ENCODE measurements around the gene GCGR. TPM values are rescaled to one million over a fixed set of nuclear protein-coding genes. Genes with fewer than 3 reads are reported as not detected.

The GCGR gene
- total RNA-seq, 1 experiment from 2014 or later, result 0.07 TPM

DNA sequence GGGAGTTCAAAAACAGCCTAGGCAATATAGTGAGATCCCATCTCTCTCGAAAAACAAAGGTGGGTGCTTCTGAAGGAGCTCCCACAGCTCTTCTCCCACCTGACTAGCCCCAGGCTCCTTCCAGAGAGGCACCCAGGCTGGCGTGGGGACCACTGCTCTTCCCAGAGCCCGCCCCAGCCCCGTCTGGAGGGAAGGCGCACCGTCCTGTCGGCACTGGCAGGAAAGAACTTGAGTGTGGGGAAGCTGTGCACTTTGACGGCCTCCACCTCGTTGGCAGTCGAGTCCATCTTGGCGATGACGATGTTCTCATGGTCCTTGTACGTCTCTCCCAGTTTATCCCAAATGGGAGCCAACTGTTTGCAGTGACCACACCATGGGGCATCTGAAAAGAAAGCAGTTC, 41.4 kb downstream of the GCGR start:
- Histone ChIP-seq H3K4me3 (ENCODE audit: insufficient read depth, low read depth, low read length) (no peak overlapping the region), H3K27me3 (ENCODE audit: control insufficient read depth, insufficient read depth, low read length) (no peaks in the 10 kb centered on the region), H3K36me3 (replicated peaks; ENCODE audit: control insufficient read depth, insufficient read depth, low read length) (peaks cover 27% of the 10 kb centered on the region)
- no peak for DNase-seq

GRCh38 chr17:81845881-81846742, 42.2 kb downstream of the GCGR start:
- no peaks in the 10 kb centered on the region for H3K27me3 ChIP-seq (ENCODE audit: control insufficient read depth, insufficient read depth, low read length)
- no peak overlapping the region for H3K4me3 ChIP-seq (ENCODE audit: insufficient read depth, low read depth, low read length)
- peaks cover 27% of the 10 kb centered on the region for H3K36me3 ChIP-seq (replicated peaks; ENCODE audit: control insufficient read depth, insufficient read depth, low read length)
- DNase-seq, result no peak

GRCh38 chr17:81846743-81847689, 43.1 kb downstream of the GCGR start:
- no peak for DNase-seq
- peaks cover 29% of the 10 kb centered on the region for H3K36me3 ChIP-seq (replicated peaks; ENCODE audit: control insufficient read depth, insufficient read depth, low read length)
- no peak overlapping the region for H3K4me3 ChIP-seq (ENCODE audit: insufficient read depth, low read depth, low read length)
- no peaks in the 10 kb centered on the region for H3K27me3 ChIP-seq (ENCODE audit: control insufficient read depth, insufficient read depth, low read length)

DNA sequence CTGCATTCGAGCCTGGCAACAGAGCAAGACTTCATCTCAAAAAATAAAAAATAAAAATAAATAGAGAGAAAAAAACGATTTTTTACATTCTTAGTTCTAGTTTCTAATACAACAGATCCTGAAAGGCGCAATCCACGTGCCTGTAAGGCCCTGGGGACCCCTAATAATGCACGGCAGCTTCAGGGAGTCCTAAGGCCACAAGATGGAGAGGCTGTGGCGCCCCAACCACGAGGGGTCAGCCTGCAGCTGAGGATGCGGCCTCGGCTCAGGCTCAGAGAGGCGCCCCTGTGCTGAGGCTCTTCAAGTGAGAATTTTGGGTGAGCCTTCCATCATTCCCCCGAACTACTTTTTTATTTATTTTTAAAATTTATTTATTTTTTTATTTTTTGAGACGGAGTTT, 45.5 kb downstream of the GCGR start:
- no peak overlapping the region for H3K4me3 ChIP-seq (ENCODE audit: insufficient read depth, low read depth, low read length)
- H3K27me3 ChIP-seq (ENCODE audit: control insufficient read depth, insufficient read depth, low read length), result no peaks in the 10 kb centered on the region
- peaks cover 39% of the 10 kb centered on the region for H3K36me3 ChIP-seq (replicated peaks; ENCODE audit: control insufficient read depth, insufficient read depth, low read length)

DNA sequence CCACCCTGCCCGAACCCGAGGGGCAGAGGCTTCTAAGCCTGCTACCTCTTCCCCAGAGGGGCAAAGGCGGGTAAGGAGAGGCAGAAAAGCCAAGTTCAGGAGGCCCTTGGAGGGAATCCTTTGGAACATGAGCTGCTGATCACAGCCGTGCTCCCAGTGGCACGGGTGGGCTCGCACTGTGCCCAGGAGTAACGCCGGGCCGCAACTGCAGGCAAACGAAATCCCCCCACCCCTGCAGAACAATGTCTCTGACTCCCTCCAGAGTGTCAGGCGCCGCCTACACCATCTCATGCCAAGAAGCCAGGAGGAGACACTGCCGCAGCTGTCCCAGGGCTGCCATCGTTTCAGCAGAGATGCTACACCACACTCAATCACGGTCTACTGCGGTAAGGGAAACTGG, 47.5 kb downstream of the GCGR start:
- H3K36me3 ChIP-seq (replicated peaks; ENCODE audit: control insufficient read depth, insufficient read depth, low read length), result peaks cover 32% of the 10 kb centered on the region

More for the DNA sequence above, 45.5 kb downstream of the GCGR start:
- DNase-seq, result no peak

GRCh38 chr17:81852237-81852636, 48.3 kb downstream of the GCGR start:
- peaks cover 25% of the 10 kb centered on the region for H3K36me3 ChIP-seq (replicated peaks; ENCODE audit: control insufficient read depth, insufficient read depth, low read length)
- DNase-seq, result no peak
- H3K27me3 ChIP-seq (ENCODE audit: control insufficient read depth, insufficient read depth, low read length), result no peaks in the 10 kb centered on the region
- no peak overlapping the region for H3K4me3 ChIP-seq (ENCODE audit: insufficient read depth, low read depth, low read length)

More for the DNA sequence above, 47.5 kb downstream of the GCGR start:
- no peaks in the 10 kb centered on the region for H3K27me3 ChIP-seq (ENCODE audit: control insufficient read depth, insufficient read depth, low read length)
- no peak overlapping the region for H3K4me3 ChIP-seq (ENCODE audit: insufficient read depth, low read depth, low read length)
- no peak for DNase-seq

DNA sequence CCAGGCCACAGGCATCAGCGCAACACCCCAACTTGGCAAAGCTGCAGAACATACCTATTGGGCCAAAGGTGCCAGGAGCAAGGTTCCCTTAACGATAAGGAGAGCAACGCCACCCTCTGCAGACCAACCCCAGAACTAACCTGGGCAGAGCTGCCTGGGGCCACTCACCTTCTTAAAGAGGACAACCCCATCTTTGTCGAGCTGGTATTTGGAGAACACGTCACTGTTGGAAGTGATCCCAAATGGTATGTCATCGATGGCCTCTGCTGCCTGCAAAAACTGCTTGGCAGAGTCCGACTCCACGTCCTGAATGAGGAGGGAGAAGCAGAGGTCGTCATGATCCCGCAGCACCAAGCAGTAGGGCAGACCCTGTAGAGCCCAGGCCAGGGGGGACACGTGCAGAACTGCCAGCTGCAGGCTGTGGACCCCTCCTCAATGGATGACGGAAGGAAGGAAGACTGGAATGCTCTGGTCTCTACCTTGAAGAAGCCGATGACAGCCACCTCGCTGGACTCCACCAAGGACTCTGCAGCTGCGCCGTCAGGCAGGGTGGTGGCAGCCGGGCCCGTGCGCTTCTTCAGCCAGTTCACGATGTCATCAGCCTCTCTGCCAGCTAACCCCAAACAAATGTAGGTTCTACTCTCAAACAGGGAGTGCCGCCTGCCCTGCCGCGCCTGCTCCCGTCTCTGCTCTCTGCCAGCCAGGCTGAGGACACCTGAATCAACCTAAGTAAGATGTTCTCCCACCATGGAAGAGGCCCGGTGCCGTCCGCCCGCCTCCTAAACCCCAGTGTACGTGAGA, 51.2 kb downstream of the GCGR start:
- Histone ChIP-seq H3K27me3 (ENCODE audit: control insufficient read depth, insufficient read depth, low read length) (no peaks in the 10 kb centered on the region), H3K36me3 (replicated peaks; ENCODE audit: control insufficient read depth, insufficient read depth, low read length) (peaks cover 38% of the 10 kb centered on the region), H3K4me3 (ENCODE audit: insufficient read depth, low read depth, low read length) (no peak overlapping the region)
- peak; percentile 67 for DNase-seq

DNA sequence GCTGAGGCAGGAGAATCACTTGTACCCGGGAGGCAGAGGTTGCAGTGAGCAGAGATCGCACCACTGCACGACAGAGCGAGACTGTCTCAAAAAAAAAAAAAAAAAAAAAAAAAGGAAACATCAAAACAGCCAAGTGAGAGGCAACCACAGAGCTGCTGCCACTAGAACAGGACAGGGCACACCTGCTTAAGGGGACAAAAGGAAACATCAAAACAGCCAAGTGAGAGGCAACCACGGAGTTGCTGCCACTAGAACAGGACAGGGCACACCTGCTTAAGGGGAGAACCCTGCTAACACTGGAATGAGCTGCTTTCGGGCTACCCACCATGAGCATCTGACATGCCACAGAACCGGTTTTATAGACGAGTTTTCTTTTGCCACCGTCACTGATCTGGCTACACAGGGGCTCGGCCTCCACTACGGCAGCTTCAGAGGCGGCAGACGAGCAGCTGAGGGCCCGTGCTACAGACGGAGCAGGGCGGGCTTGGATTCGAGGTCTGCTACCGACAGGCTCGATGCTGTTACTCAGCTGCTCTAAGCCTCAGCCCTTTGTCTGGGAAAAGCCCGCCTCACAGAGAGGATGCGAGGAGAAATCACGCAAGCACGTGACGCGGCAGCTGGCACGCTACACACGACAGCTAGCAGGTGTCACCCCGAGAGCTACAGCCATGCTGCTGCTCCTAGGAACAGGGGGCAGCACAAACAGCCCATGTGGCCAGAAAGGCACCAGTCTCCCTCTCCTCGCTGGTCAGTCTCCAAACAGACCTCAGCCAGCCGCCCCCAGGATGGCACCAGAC, 54.4 kb downstream of the GCGR start:
- peak; percentile 27 for DNase-seq
- H3K4me3 ChIP-seq (ENCODE audit: insufficient read depth, low read depth, low read length), result no peak overlapping the region
- peaks cover 32% of the 10 kb centered on the region for H3K36me3 ChIP-seq (replicated peaks; ENCODE audit: control insufficient read depth, insufficient read depth, low read length)
- H3K27me3 ChIP-seq (ENCODE audit: control insufficient read depth, insufficient read depth, low read length), result no peaks in the 10 kb centered on the region

DNA sequence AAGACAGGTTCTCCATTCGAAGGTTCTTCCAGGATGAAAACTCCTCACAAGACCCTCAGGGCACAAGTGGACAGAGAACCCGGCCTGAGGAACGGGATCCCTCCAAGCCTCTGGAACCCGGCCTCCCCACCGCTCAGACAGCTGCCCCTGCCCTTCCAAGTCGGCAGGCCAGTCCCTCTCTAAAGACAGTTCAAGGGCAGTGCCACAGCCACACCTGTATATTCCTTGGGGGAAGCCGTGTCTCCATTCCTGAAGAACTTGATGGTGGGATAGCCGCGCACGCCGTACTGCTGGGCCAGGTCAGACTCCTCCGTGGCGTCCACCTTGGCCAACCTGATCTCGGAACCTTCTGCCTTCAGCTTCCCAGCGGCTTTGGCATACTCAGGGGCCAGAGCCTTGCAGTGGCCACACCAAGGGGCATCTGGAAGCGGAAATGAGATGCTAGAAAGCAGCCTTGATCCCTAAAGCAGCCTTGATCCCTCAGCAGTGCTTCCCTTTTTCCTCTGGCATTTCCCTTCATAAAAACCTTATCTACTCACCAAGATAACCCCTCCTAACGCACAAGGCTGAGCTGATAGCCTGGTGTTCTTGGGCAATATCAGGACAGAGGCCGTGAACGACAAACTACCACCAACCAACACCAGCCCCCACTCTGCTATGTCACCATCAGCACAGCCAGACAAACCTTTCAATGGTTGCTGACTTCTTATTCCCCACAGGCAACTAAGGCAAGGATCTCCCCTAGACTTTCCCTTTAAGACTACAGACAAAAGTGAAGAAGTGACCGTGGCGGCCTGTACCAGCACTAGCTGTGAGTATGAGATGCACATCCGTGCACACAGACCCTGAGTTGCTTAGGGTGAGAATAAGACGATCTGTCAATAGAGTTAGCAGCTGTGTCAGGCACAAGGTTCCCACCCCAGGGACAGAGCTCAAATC, 55.3 kb downstream of the GCGR start:
- peak; percentile 20 for DNase-seq
- peak overlapping the region; percentile 81 for H3K4me3 ChIP-seq (ENCODE audit: insufficient read depth, low read depth, low read length)
- no peaks in the 10 kb centered on the region for H3K27me3 ChIP-seq (ENCODE audit: control insufficient read depth, insufficient read depth, low read length)
- H3K36me3 ChIP-seq (replicated peaks; ENCODE audit: control insufficient read depth, insufficient read depth, low read length), result peaks cover 30% of the 10 kb centered on the region

- H3K27me3 ChIP-seq (ENCODE audit: control insufficient read depth, insufficient read depth, low read length), result no peaks in the 10 kb centered on the region
- peak within 1 kb of the TSS; percentile 92 for H3K4me3 ChIP-seq (ENCODE audit: insufficient read depth, low read depth, low read length)
- peaks cover 30% of the 10 kb centered on the region for H3K36me3 ChIP-seq (replicated peaks; ENCODE audit: control insufficient read depth, insufficient read depth, low read length)
- DNase-seq, result no peak
Observed at GRCh38 chr17:81859906-81860755, 56.2 kb downstream of the GCGR start, which contains the start of gene P4HB. P4HB (minus strand) TSS chr17:81860535; CDS start chr17:81860471, 64 bp downstream.

DNA sequence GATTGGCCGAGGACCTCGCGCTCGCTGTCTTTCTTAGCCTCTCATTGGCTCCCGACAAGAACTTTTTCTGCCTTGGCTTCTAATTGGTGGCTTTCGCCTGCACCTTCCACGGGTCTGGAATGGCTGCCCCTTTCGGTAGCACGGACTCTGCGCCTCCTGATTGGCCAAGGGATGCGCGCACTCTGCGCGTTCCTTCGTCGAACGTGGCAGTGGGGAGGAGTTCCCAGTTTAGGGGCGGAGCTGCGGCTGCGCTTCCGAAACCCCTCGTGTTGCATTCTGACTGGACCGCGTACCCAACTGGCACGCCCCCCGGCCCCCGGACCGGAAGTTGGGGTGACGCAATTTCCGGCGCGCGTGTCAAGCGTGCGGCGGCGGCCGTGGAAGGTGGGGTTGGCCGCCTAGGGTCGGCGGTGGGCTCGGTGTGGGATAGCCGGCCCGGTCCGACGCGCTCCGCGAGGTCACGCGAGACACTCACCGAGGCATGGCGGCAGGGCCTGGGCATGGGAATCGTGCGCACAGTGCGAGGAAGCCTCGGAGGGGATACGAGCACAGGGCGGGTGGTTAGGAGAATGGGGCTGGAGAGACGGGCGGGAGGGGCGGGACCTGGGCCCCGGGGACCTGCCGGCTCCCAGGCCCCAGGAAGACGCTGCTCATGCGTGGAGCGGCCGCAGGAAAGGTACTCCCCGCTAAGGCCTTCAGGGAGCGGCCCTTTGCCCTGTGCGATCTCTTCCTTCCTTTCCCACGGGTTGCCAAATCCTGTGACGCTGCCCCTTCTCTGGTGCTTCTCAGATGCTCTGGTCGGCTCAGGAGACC, 57.0 kb downstream of the GCGR start:
- Histone ChIP-seq H3K27me3 (ENCODE audit: control insufficient read depth, insufficient read depth, low read length) (no peaks in the 10 kb centered on the region), H3K36me3 (replicated peaks; ENCODE audit: control insufficient read depth, insufficient read depth, low read length) (peaks cover 34% of the 10 kb centered on the region), H3K4me3 (ENCODE audit: insufficient read depth, low read depth, low read length) (peak overlapping the region; percentile 92)
- peak; percentile 100 for DNase-seq
